ENCODE results near the gene RAB3IP.
"Not testable (repeated sequence)": the region's sequence is repeated elsewhere in the genome, so short reads cannot be mapped to it uniquely, and the experiment has no call there.

RAB3IP gene

GRCh38 chr12:69755302-69755701 lies 16.6 kb downstream of the RAB3IP start:
- Histone ChIP-seq H3K9me3 (ENCODE audit: insufficient read depth, low read length, severe bottlenecking) (peaks cover 12% of the 10 kb centered on the region), H3K9ac (ENCODE audit: low read depth, low read length) (no peak overlapping the region), H3K36me3 (ENCODE audit: insufficient read depth, low read length) (peaks cover 33% of the 10 kb centered on the region), H3K79me2 (ENCODE audit: insufficient read depth, low read length) (peaks cover 3% of the 10 kb centered on the region; the same call in 1 of the 2 replicates), H3K4me1 (ENCODE audit: insufficient read depth, low read length) (no peaks in the 10 kb centered on the region), H3K27ac (ENCODE audit: low read length) (no peak overlapping the region), H4K20me1 (ENCODE audit: insufficient read depth, low read length) (no peaks in the 10 kb centered on the region), H3K4me2 (ENCODE audit: insufficient read depth, low read length) (no peak overlapping the region), H3K4me3 (ENCODE audit: low read depth in 1 of 2, low read length in 2 of 2) (no peak overlapping the region), H3K27me3 (ENCODE audit: insufficient read depth, low read length, poor library complexity) (no peaks in the 10 kb centered on the region), H2AFZ (ENCODE audit: low read depth, low read length) (no peak overlapping the region)
- no peak for TF ChIP-seq CTCF (IDR thresholded peaks at IDR 0.05; ENCODE audit: borderline replicate concordance, extremely low read depth, low read length, poor library complexity, severe bottlenecking)
- no peak for TF ChIP-seq EZH2 (IDR thresholded peaks at IDR 0.05; ENCODE audit: borderline replicate concordance, low read depth, low read length, severe bottlenecking)
- DNase-seq = no peak
- ATAC-seq (ENCODE audit: insufficient read depth, low read depth) = no peak

GRCh38 chr12:69756088-69756755 lies 17.6 kb downstream of the RAB3IP start:
- H3K9me3 ChIP-seq (ENCODE audit: insufficient read depth, low read length, severe bottlenecking) = peaks cover 16% of the 10 kb centered on the region
- no peak overlapping the region for H3K27ac ChIP-seq (ENCODE audit: low read length)
- H2AFZ ChIP-seq (ENCODE audit: low read depth, low read length) = no peak overlapping the region
- H3K79me2 ChIP-seq (ENCODE audit: insufficient read depth, low read length) = peaks cover under 1% of the 10 kb centered on the region; the same call in 1 of the 2 replicates
- no peaks in the 10 kb centered on the region for H3K27me3 ChIP-seq (ENCODE audit: insufficient read depth, low read length, poor library complexity)
- no peaks in the 10 kb centered on the region for H3K4me1 ChIP-seq (ENCODE audit: insufficient read depth, low read length)
- no peak overlapping the region for H3K9ac ChIP-seq (ENCODE audit: low read depth, low read length)
- DNase-seq (no peak), ATAC-seq (ENCODE audit: insufficient read depth, low read depth) (no peak)
- H3K4me3 ChIP-seq (ENCODE audit: low read depth in 1 of 2, low read length in 2 of 2) = no peak overlapping the region
- no peak for TF ChIP-seq CTCF (IDR thresholded peaks at IDR 0.05; ENCODE audit: borderline replicate concordance, extremely low read depth, low read length, poor library complexity, severe bottlenecking)
- no peak for TF ChIP-seq EZH2 (IDR thresholded peaks at IDR 0.05; ENCODE audit: borderline replicate concordance, low read depth, low read length, severe bottlenecking)
- no peak overlapping the region for H3K4me2 ChIP-seq (ENCODE audit: insufficient read depth, low read length)
- no peaks in the 10 kb centered on the region for H4K20me1 ChIP-seq (ENCODE audit: insufficient read depth, low read length)
- H3K36me3 ChIP-seq (ENCODE audit: insufficient read depth, low read length) = peaks cover 33% of the 10 kb centered on the region

- TF ChIP-seq EZH2 (IDR thresholded peaks at IDR 0.05; ENCODE audit: borderline replicate concordance, low read depth, low read length, severe bottlenecking) (no peak), CTCF (IDR thresholded peaks at IDR 0.05; ENCODE audit: borderline replicate concordance, extremely low read depth, low read length, poor library complexity, severe bottlenecking) (no peak)
- H3K9me3 ChIP-seq (ENCODE audit: insufficient read depth, low read length, severe bottlenecking) = peaks cover 17% of the 10 kb centered on the region
- no peaks in the 10 kb centered on the region for H4K20me1 ChIP-seq (ENCODE audit: insufficient read depth, low read length)
- H3K9ac ChIP-seq (ENCODE audit: low read depth, low read length) = no peak overlapping the region
- ATAC-seq (ENCODE audit: insufficient read depth, low read depth) = no peak
- no peak overlapping the region for H2AFZ ChIP-seq (ENCODE audit: low read depth, low read length)
- H3K4me2 ChIP-seq (ENCODE audit: insufficient read depth, low read length) = no peak overlapping the region
- H3K4me1 ChIP-seq (ENCODE audit: insufficient read depth, low read length) = no peaks in the 10 kb centered on the region
- DNase-seq = no peak
- H3K79me2 ChIP-seq (ENCODE audit: insufficient read depth, low read length) = no peaks in the 10 kb centered on the region
- no peak overlapping the region for H3K27ac ChIP-seq (ENCODE audit: low read length)
- peaks cover 33% of the 10 kb centered on the region for H3K36me3 ChIP-seq (ENCODE audit: insufficient read depth, low read length)
- H3K27me3 ChIP-seq (ENCODE audit: insufficient read depth, low read length, poor library complexity) = no peaks in the 10 kb centered on the region
- H3K4me3 ChIP-seq (ENCODE audit: low read depth in 1 of 2, low read length in 2 of 2) = no peak overlapping the region
These were observed 19.4 kb downstream of the RAB3IP start for GRCh38 chr12:69758105-69758504.

GRCh38 chr12:69759581-69759980 lies 20.9 kb downstream of the RAB3IP start:
- not testable (repeated sequence) for H3K79me2 ChIP-seq (ENCODE audit: insufficient read depth, low read length); ATAC-seq (ENCODE audit: insufficient read depth, low read depth); H3K4me3 ChIP-seq (ENCODE audit: low read depth in 1 of 2, low read length in 2 of 2); H3K4me1 ChIP-seq (ENCODE audit: insufficient read depth, low read length); H3K27me3 ChIP-seq (ENCODE audit: insufficient read depth, low read length, poor library complexity); DNase-seq; H3K4me2 ChIP-seq (ENCODE audit: insufficient read depth, low read length); H3K27ac ChIP-seq (ENCODE audit: low read length); H3K9ac ChIP-seq (ENCODE audit: low read depth, low read length); H2AFZ ChIP-seq (ENCODE audit: low read depth, low read length); H4K20me1 ChIP-seq (ENCODE audit: insufficient read depth, low read length)
- Histone ChIP-seq H3K36me3 (ENCODE audit: insufficient read depth, low read length) (peaks cover 33% of the 10 kb centered on the region), H3K9me3 (ENCODE audit: insufficient read depth, low read length, severe bottlenecking) (peaks cover 24% of the 10 kb centered on the region)
